Activated T-cell treated with anti-CD3 and anti-CD28 coated beads, Interleukin-2, amount 50 U/mL, for 72 hours (primary cell): ENCODE measurements around the gene DNAJC4. TPM values are rescaled to one million over a fixed set of nuclear protein-coding genes. Genes with fewer than 3 reads are reported as not detected.

Experiments
- ATAC-seq, 2 donors: fragments of 150-1000 bp; cut with Tn5 transposase; replicated peaks in 1 of 2; 2 replicates each; pipeline ENCODE4 v1.10.0; 2021; ENCODE audit warnings: moderate library complexity in 2 of 2, mild to moderate bottlenecking in 1 of 2
- DNase-seq, 2 donors: peaks; one replicate each; pipeline ENCODE4 v3.0.0; 2021 to 2022; ENCODE audit warnings: mixed read lengths in 1 of 2
- H3K27ac Mint-ChIP-seq: one replicate; pipeline ENCODE4 v1.8.0; 2022; ENCODE audit warnings: mild to moderate bottlenecking, moderate library complexity, mixed read lengths
- H3K27me3 Mint-ChIP-seq: one replicate; pipeline ENCODE4 v1.8.0; 2022; ENCODE audit warnings: low read depth, mixed read lengths
- H3K36me3 Mint-ChIP-seq, 2 donors: one replicate each; pipeline ENCODE4 v1.8.0; 2022; ENCODE audit warnings: mixed read lengths in 2 of 2, mild to moderate bottlenecking in 1 of 2; ENCODE audit not compliant: insufficient read depth in 2 of 2
- H3K4me1 Mint-ChIP-seq: one replicate; pipeline ENCODE4 v1.8.0; 2022; ENCODE audit warnings: low read depth, mixed read lengths
- H3K4me3 Mint-ChIP-seq, 2 donors: one replicate each; pipeline ENCODE4 v1.8.0; 2022; ENCODE audit warnings: mild to moderate bottlenecking in 2 of 2, mixed read lengths in 2 of 2, moderate library complexity in 2 of 2
- H3K9me3 Mint-ChIP-seq, 2 donors: one replicate each; pipeline ENCODE4 v1.8.0; 2022; ENCODE audit warnings: mixed read lengths in 2 of 2
- total RNA-seq, 2 donors: library from RNA; stranded (reverse); gene quantifications; one replicate each; pipeline ENCODE4 v1.2.3, GENCODE V29; 2022

DNAJC4 gene
- total RNA-seq, 2 donors from 2014 or later = 42.2 to 54.1 TPM

GRCh38 chr11:64202992-64203391 is 27.4 kb upstream of the DNAJC4 start:
- Mint-ChIP-seq H3K27ac (no peak overlapping the region), H3K4me3 (no peak overlapping the region)
- no peak for ATAC-seq

GRCh38 chr11:64203421-64204079 is 26.8 kb upstream of the DNAJC4 start:
- Mint-ChIP-seq H3K9me3 (no peaks in the 10 kb centered on the region), H3K27ac (no peak overlapping the region), H3K27me3 (no peaks in the 10 kb centered on the region), H3K36me3 (peaks cover 14 to 34% of the 10 kb centered on the region in 2 donors), H3K4me1 (peaks cover 41% of the 10 kb centered on the region), H3K4me3 (no peak overlapping the region)
- ATAC-seq = no peak
- DNase-seq = no peak

More at GRCh38 chr11:64202992-64203391, 27.4 kb upstream of the DNAJC4 start:
- peaks cover 14 to 34% of the 10 kb centered on the region in 2 donors for H3K36me3 Mint-ChIP-seq
- H3K9me3 Mint-ChIP-seq = no peaks in the 10 kb centered on the region
- H3K27me3 Mint-ChIP-seq = no peaks in the 10 kb centered on the region
- peaks cover 35% of the 10 kb centered on the region for H3K4me1 Mint-ChIP-seq
- no peak for DNase-seq

GRCh38 chr11:64204080-64204440 is 26.3 kb upstream of the DNAJC4 start:
- Mint-ChIP-seq H3K4me3 (no peak overlapping the region), H3K27ac (peak overlapping the region; percentile 93), H3K4me1 (peaks cover 46% of the 10 kb centered on the region), H3K27me3 (no peaks in the 10 kb centered on the region), H3K36me3 (peaks cover 15 to 35% of the 10 kb centered on the region in 2 donors), H3K9me3 (no peaks in the 10 kb centered on the region)
- DNase-seq (no peak), ATAC-seq (no peak)

GRCh38 chr11:64204464-64204989 is 25.8 kb upstream of the DNAJC4 start:
- H3K4me3 Mint-ChIP-seq = peak overlapping the region; percentile 42 to 66
- DNase-seq (peak; percentile 79 to 82), ATAC-seq (peak; percentile 27 to 31)
- H3K27ac Mint-ChIP-seq = peak overlapping the region; percentile 93
- no peaks in the 10 kb centered on the region for H3K27me3 Mint-ChIP-seq
- H3K36me3 Mint-ChIP-seq = peaks cover 18 to 35% of the 10 kb centered on the region in 2 donors
- H3K4me1 Mint-ChIP-seq = peaks cover 47% of the 10 kb centered on the region
- H3K9me3 Mint-ChIP-seq = no peaks in the 10 kb centered on the region

GRCh38 chr11:64206457-64207255 is 23.7 kb upstream of the DNAJC4 start, which contains the start of gene FERMT3:
Gene FERMT3, plus strand, starts transcription at chr11:64206721. Its CDS starts 644 bp downstream, at chr11:64207365.
- peak within 1 kb of the TSS; percentile 97 for H3K27ac Mint-ChIP-seq
- H3K4me1 Mint-ChIP-seq = peaks cover 56% of the 10 kb centered on the region
- ATAC-seq = peak; percentile 36 to 52
- H3K4me3 Mint-ChIP-seq = peak within 1 kb of the TSS; percentile 94 to 97
- peaks cover 13 to 32% of the 10 kb centered on the region in 2 donors for H3K36me3 Mint-ChIP-seq
- DNase-seq = peak; percentile 73 to 80
- H3K27me3 Mint-ChIP-seq = no peaks in the 10 kb centered on the region
- H3K9me3 Mint-ChIP-seq = no peaks in the 10 kb centered on the region

- Mint-ChIP-seq H3K9me3 (no peaks in the 10 kb centered on the region), H3K36me3 (peaks cover 13 to 35% of the 10 kb centered on the region in 2 donors), H3K27me3 (no peaks in the 10 kb centered on the region), H3K27ac (peak overlapping the region; percentile 97), H3K4me3 (peak overlapping the region; percentile 94 to 97), H3K4me1 (peaks cover 65% of the 10 kb centered on the region)
- ATAC-seq (peak; percentile 83), DNase-seq (peak; percentile 86 to 88)
These were observed 22.9 kb upstream of the DNAJC4 start for GRCh38 chr11:64207256-64208085.

- ATAC-seq (no peak), DNase-seq (no peak)
- H3K27me3 Mint-ChIP-seq = no peaks in the 10 kb centered on the region
- H3K9me3 Mint-ChIP-seq = no peaks in the 10 kb centered on the region
- peak overlapping the region; percentile 97 for H3K27ac Mint-ChIP-seq
- peaks cover 12 to 33% of the 10 kb centered on the region in 2 donors for H3K36me3 Mint-ChIP-seq
- H3K4me1 Mint-ChIP-seq = peaks cover 70% of the 10 kb centered on the region
- peak overlapping the region; percentile 94 to 97 for H3K4me3 Mint-ChIP-seq
These were observed 22.1 kb upstream of the DNAJC4 start for GRCh38 chr11:64208086-64208795.

- H3K36me3 Mint-ChIP-seq = peaks cover 11 to 28% of the 10 kb centered on the region in 2 donors
- no peaks in the 10 kb centered on the region for H3K9me3 Mint-ChIP-seq
- peak overlapping the region; percentile 94 to 97 for H3K4me3 Mint-ChIP-seq
- H3K27me3 Mint-ChIP-seq = no peaks in the 10 kb centered on the region
- no peak for ATAC-seq
- peak overlapping the region; percentile 81 for H3K27ac Mint-ChIP-seq
- no peak for DNase-seq
- peaks cover 67% of the 10 kb centered on the region for H3K4me1 Mint-ChIP-seq
These were observed 21.4 kb upstream of the DNAJC4 start for GRCh38 chr11:64208796-64209562.

GRCh38 chr11:64209563-64209843 is 20.8 kb upstream of the DNAJC4 start:
- ATAC-seq (no peak), DNase-seq (no peak)
- no peaks in the 10 kb centered on the region for H3K27me3 Mint-ChIP-seq
- H3K36me3 Mint-ChIP-seq = peaks cover 11 to 28% of the 10 kb centered on the region in 2 donors
- H3K4me1 Mint-ChIP-seq = peaks cover 67% of the 10 kb centered on the region
- H3K9me3 Mint-ChIP-seq = no peaks in the 10 kb centered on the region
- H3K27ac Mint-ChIP-seq = peak overlapping the region; percentile 81
- H3K4me3 Mint-ChIP-seq = peak overlapping the region in 1 of 2 donors; percentile 34

GRCh38 chr11:64210301-64211020 is 19.9 kb upstream of the DNAJC4 start:
- Mint-ChIP-seq H3K9me3 (no peaks in the 10 kb centered on the region), H3K27me3 (no peaks in the 10 kb centered on the region), H3K4me3 (no peak overlapping the region), H3K4me1 (peaks cover 65% of the 10 kb centered on the region), H3K27ac (peak overlapping the region; percentile 17), H3K36me3 (peaks cover 10 to 33% of the 10 kb centered on the region in 2 donors)
- ATAC-seq (no peak), DNase-seq (no peak)

- ATAC-seq (no peak), DNase-seq (no peak)
- Mint-ChIP-seq H3K36me3 (peaks cover 10 to 33% of the 10 kb centered on the region in 2 donors), H3K27ac (peak overlapping the region; percentile 34), H3K4me3 (no peak overlapping the region), H3K9me3 (no peaks in the 10 kb centered on the region), H3K4me1 (peaks cover 57% of the 10 kb centered on the region), H3K27me3 (no peaks in the 10 kb centered on the region)
These were observed 19.0 kb upstream of the DNAJC4 start for GRCh38 chr11:64211181-64211872.
